PC-9 (cell line): ENCODE data around the gene RPS3. TPM values are rescaled to one million over a fixed set of nuclear protein-coding genes. Genes with fewer than 3 reads are reported as not detected.

Source experiments
- BruUV-seq: library from RNA; stranded (reverse); fragments of 400-500 nt; replicated peaks from 2 replicates; lab custom pipeline; 2021; lab: Mats Ljungman, UMichigan
- CTCF ChIA-PET: fragments of 300-600 bp; sonication (Branson Sonifier 250); formaldehyde crosslinking; loops from one replicate; lab custom pipeline; 2022; ENCODE audit warnings: antibody characterized with exemption; lab: Charles Lee
- POLR2A ChIA-PET: fragments of 300-600 bp; sonication (Branson Sonifier 250); formaldehyde crosslinking; loops from one replicate; lab custom pipeline; 2022; ENCODE audit warnings: antibody characterized with exemption; ENCODE audit not compliant: unreplicated experiment; lab: Charles Lee
- DNase-seq, 2 experiments: peaks; one replicate each; pipeline versions ENCODE4 v3.0.0 to v3.0.0-alpha.2; 2015 to 2022; ENCODE audit warnings: mixed read lengths in 1 of 2
- H2AFZ ChIP-seq: fragments of 200-600 bp; sonication (generic); 2 replicates; pipeline ENCODE4 v1.8.1; 2017; ENCODE audit warnings: antibody characterized with exemption
- H3F3A ChIP-seq: fragments of 200-600 bp; sonication (generic); 2 replicates; pipeline ENCODE4 v1.8.1; 2017; ENCODE audit warnings: antibody characterized with exemption, mild to moderate bottlenecking, low read depth; ENCODE audit not compliant: insufficient read depth
- H3K27ac ChIP-seq: fragments of 200-600 bp; sonication (generic); 2 replicates; pipeline ENCODE4 v1.6.1; 2016; ENCODE audit warnings: mixed run types
- H3K27me3 ChIP-seq: fragments of 200-600 bp; sonication (generic); 2 replicates; pipeline ENCODE4 v1.6.1; 2016; ENCODE audit warnings: low read depth, mixed run types; ENCODE audit not compliant: insufficient read depth
- H3K36me3 ChIP-seq: fragments of 200-600 bp; sonication (generic); 2 replicates; pipeline ENCODE4 v1.6.1; 2016; ENCODE audit warnings: low read depth, mixed run types
- H3K4me1 ChIP-seq: fragments of 200-600 bp; sonication (generic); replicated peaks from 2 replicates; pipeline ENCODE4 v1.6.1; 2016; ENCODE audit warnings: mixed run types; ENCODE audit not compliant: insufficient read depth
- H3K4me2 ChIP-seq: fragments of 200-600 bp; sonication (generic); 2 replicates; pipeline ENCODE4 v1.6.1; 2017; ENCODE audit warnings: mixed run types
- H3K4me3 ChIP-seq: fragments of 200-600 bp; sonication (generic); 2 replicates; pipeline ENCODE4 v1.6.1; 2016; ENCODE audit warnings: mixed run types
- H3K79me2 ChIP-seq: fragments of 200-600 bp; sonication (generic); 2 replicates; pipeline ENCODE4 v1.6.1; 2017; ENCODE audit warnings: low read depth, mixed run types
- H3K9me2 ChIP-seq: fragments of 200-600 bp; sonication (generic); 2 replicates; pipeline ENCODE4 v1.8.1; 2017; ENCODE audit warnings: mild to moderate bottlenecking; ENCODE audit not compliant: insufficient read depth
- H3K9me3 ChIP-seq: fragments of 200-600 bp; sonication (generic); 2 replicates; pipeline ENCODE4 v1.8.1; 2016; ENCODE audit warnings: low read depth; ENCODE audit not compliant: insufficient read depth
- H4K20me1 ChIP-seq: fragments of 200-600 bp; sonication (generic); 2 replicates; pipeline ENCODE4 v1.8.1; 2017; ENCODE audit not compliant: insufficient read depth
- CTCF ChIP-seq: fragments of 200-600 bp; sonication (generic); conservative IDR thresholded peaks from 2 replicates; pipeline ENCODE4 v1.6.1; 2017; ENCODE audit warnings: mixed run types, antibody characterized with exemption, mild to moderate bottlenecking, moderate library complexity
- EZH2 ChIP-seq: fragments of 200-600 bp; sonication (generic); IDR thresholded peaks from 2 replicates; pipeline ENCODE4 v1.8.0; 2017; ENCODE audit warnings: antibody characterized with exemption, low read depth
- intact Hi-C: fragments of 100-400 bp; cut with micrococcal nuclease; formaldehyde crosslinking; loops from one replicate; pipeline ENCODE4 v1.10.0; 2022; ENCODE audit not compliant: unreplicated experiment
- total RNA-seq: library from RNA; stranded (reverse); gene quantifications from 2 replicates; pipeline ENCODE4 v1.2.3, GENCODE V29; 2021

The RPS3 gene
- total RNA-seq, 1 experiment from 2014 or later = 4,011 TPM

- intact Hi-C loops = loop anchor here (1.0 to 5.0 kb wide), 4 partner anchors 54 to 479 kb away; no protein-coding TSS in a partner anchor
- H3K9me3 ChIP-seq = no peaks in the 10 kb centered on the region
- H4K20me1 ChIP-seq = no peaks in the 10 kb centered on the region
- no peaks in the 10 kb centered on the region for H3K27me3 ChIP-seq
- TF ChIP-seq CTCF (peak; percentile 91), EZH2 (no peak)
- no peaks in the 10 kb centered on the region for H3K79me2 ChIP-seq
- H3F3A ChIP-seq = peaks cover 42% of the 10 kb centered on the region
- no TSS peak for BruUV-seq
- H3K4me2 ChIP-seq = peak overlapping the region; percentile 56
- no peak overlapping the region for H2AFZ ChIP-seq
- ChIA-PET CTCF (interaction anchor here (0.6 to 1.6 kb wide), 9 partner anchors 9 to 638 kb away, joined by 3 to 5 read pairs (median 3); no protein-coding TSS in a partner anchor), POLR2A (interaction anchor here (0.7 kb wide), 2 partner anchors 296 to 617 kb away, joined by 3 to 4 read pairs; no protein-coding TSS in a partner anchor)
- DNase-seq = peak; percentile 74 to 75
- no peak overlapping the region for H3K4me3 ChIP-seq
- no peaks in the 10 kb centered on the region for H3K36me3 ChIP-seq
- peaks cover 45% of the 10 kb centered on the region for H3K4me1 ChIP-seq
- no peak overlapping the region for H3K27ac ChIP-seq
- H3K9me2 ChIP-seq = no peaks in the 10 kb centered on the region
Measured at GRCh38 chr11:75388386-75389275, 10.7 kb upstream of the RPS3 start.

DNA sequence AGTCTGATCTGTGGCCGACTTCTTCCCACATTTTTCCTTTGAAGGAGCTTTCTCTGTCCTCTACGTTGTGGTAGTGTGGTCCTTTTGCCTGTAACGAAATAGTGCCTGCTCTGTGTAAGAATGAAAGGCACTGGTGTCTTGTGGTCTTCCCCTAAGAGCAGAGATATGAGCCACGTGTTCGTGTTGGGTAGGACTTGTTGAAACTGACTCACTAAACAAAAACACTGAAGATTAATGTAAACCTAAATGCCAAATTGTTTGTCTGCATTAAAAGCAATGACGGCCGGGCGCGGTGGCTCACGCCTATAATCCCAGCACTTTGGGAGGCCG, 10.1 kb upstream of the RPS3 start:
- no peak overlapping the region for H3K27ac ChIP-seq
- H3K79me2 ChIP-seq = no peaks in the 10 kb centered on the region
- ChIA-PET CTCF (interaction anchor here (0.6 to 1.2 kb wide), 3 partner anchors 80 to 143 kb away, joined by 3 to 6 read pairs (median 3); no protein-coding TSS in a partner anchor), POLR2A (no interaction called here)
- H3K36me3 ChIP-seq = no peaks in the 10 kb centered on the region
- intact Hi-C loops = loop anchor here (5.0 kb wide), 2 partner anchors 53 to 413 kb away; no protein-coding TSS in a partner anchor
- H3K4me2 ChIP-seq = no peak overlapping the region
- no peaks in the 10 kb centered on the region for H4K20me1 ChIP-seq
- peaks cover 44% of the 10 kb centered on the region for H3K4me1 ChIP-seq
- no peak overlapping the region for H2AFZ ChIP-seq
- no peak for TF ChIP-seq CTCF
- TF ChIP-seq EZH2 = no peak
- no peak for DNase-seq
- no peaks in the 10 kb centered on the region for H3K9me2 ChIP-seq
- H3K27me3 ChIP-seq = no peaks in the 10 kb centered on the region
- no peak overlapping the region for H3K4me3 ChIP-seq
- no peaks in the 10 kb centered on the region for H3K9me3 ChIP-seq
- no TSS peak for BruUV-seq
- peaks cover 42% of the 10 kb centered on the region for H3F3A ChIP-seq

- Histone ChIP-seq H3F3A (peaks cover 42% of the 10 kb centered on the region), H2AFZ (no peak overlapping the region), H3K79me2 (no peaks in the 10 kb centered on the region), H4K20me1 (no peaks in the 10 kb centered on the region), H3K9me2 (no peaks in the 10 kb centered on the region), H3K27ac (no peak overlapping the region), H3K9me3 (no peaks in the 10 kb centered on the region), H3K4me3 (no peak overlapping the region), H3K27me3 (no peaks in the 10 kb centered on the region), H3K36me3 (no peaks in the 10 kb centered on the region), H3K4me1 (peaks cover 37% of the 10 kb centered on the region), H3K4me2 (no peak overlapping the region)
- ChIA-PET POLR2A (interaction anchor here (0.6 kb wide), 1 partner anchor 11 kb away, joined by 3 read pairs; no protein-coding TSS in a partner anchor), CTCF (interaction anchor here (0.6 to 1.2 kb wide), 4 partner anchors 79 to 1210 kb away, joined by 3 to 6 read pairs (median 5); no protein-coding TSS in a partner anchor)
- DNase-seq = no peak
- no TSS peak for BruUV-seq
- intact Hi-C loops = loop anchor here (5.0 kb wide), 2 partner anchors 52 to 412 kb away; no protein-coding TSS in a partner anchor
- TF ChIP-seq EZH2 (no peak), CTCF (no peak)
Measured at GRCh38 chr11:75389925-75390324, 9.4 kb upstream of the RPS3 start.
